Measurements from ENCODE around the gene CDC14B. TPM values are rescaled to one million over a fixed set of nuclear protein-coding genes. Genes with fewer than 3 reads are reported as not detected.
"Not testable (repeated sequence)": the region's sequence is repeated elsewhere in the genome, so short reads cannot be mapped to it uniquely, and the experiment has no call there.

The CDC14B gene
- total and polyA plus RNA-seq, 4 donors = 8.8 to 33.3 (median 11.3) TPM

DNA sequence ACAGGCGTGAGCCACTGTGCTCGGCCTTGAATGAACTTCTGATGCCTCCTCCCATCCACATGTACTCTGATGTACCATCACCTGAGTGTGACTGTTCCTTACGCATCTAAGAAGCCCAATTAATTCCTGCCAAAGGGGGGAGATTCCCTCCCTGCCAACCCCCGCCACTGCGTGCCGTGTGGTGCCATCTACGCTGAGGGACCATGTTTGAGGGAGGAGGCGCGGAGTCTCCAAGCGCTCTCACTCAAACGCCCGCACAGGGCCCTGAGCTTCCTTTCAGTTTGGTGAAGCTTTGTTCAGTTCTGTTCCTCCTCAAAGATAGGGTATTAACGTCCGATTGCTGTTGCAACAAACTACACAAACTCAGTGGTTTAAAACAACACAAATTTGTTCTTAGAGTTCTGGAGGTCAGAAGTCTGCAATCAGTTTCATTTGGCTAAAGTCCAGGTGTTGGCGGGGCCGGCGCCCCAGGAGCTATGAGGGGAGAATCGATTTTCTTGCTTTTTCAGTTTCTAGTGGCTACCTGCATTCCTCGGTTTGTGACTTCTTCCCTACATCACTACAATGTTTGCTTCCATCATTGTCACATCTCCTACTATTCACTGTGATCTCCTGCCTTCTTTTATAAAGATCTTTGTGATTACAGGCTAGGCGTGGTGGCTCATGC, 49.4 kb upstream of the CDC14B start (continued):
- TF ChIP-seq, protein P1, sequence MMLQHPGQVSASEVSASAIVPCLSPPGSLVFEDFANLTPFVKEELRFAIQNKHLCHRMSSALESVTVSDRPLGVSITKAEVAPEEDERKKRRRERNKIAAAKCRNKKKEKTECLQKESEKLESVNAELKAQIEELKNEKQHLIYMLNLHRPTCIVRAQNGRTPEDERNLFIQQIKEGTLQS (IDR thresholded peaks at IDR 0.05) = no peak

DNA sequence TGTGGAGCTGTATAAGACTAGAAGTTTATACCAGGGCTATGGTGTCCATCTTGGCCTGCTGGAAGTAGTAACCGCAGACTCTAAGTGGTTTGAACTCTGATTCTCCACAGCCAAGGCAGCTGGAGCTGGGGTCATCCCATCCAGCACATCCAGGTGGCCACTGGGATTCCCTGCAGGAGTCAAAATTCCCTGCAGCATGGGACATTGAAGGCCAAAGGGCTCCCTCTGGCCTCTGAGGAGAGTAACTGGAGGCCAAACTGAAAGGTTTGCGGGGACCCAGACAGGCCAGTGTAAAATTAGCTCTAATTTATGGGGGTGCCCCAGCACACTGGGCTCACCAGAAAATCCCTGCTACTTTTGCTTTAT, 47.7 kb upstream of the CDC14B start:
- H3K9ac ChIP-seq (ENCODE audit: low read depth in 1 of 2, low read length in 2 of 2) = no peak overlapping the region
- WGBS = 91% methylated on average over 2 of the region's 2 CpGs
- no peak overlapping the region for H3K4me3 ChIP-seq (ENCODE audit: low read depth in 1 of 3, low read length in 3 of 3)
- no peaks in the 10 kb centered on the region for H3K36me3 ChIP-seq (ENCODE audit: control insufficient read depth in 4 of 4, insufficient read depth in 3 of 4, low read depth in 1 of 4, low read length in 3 of 4)
- DNase-seq (ENCODE audit: low spot score) = no peak
- H3K4me1 ChIP-seq (ENCODE audit: control insufficient read depth in 4 of 4, insufficient read depth in 4 of 4, low read length in 3 of 4) = no peaks in the 10 kb centered on the region
- TF ChIP-seq FOXA2 (IDR thresholded peaks at IDR 0.05) = no peak
- TF ChIP-seq, protein P2, sequence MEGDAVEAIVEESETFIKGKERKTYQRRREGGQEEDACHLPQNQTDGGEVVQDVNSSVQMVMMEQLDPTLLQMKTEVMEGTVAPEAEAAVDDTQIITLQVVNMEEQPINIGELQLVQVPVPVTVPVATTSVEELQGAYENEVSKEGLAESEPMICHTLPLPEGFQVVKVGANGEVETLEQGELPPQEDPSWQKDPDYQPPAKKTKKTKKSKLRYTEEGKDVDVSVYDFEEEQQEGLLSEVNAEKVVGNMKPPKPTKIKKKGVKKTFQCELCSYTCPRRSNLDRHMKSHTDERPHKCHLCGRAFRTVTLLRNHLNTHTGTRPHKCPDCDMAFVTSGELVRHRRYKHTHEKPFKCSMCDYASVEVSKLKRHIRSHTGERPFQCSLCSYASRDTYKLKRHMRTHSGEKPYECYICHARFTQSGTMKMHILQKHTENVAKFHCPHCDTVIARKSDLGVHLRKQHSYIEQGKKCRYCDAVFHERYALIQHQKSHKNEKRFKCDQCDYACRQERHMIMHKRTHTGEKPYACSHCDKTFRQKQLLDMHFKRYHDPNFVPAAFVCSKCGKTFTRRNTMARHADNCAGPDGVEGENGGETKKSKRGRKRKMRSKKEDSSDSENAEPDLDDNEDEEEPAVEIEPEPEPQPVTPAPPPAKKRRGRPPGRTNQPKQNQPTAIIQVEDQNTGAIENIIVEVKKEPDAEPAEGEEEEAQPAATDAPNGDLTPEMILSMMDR (IDR thresholded peaks at IDR 0.05; ENCODE audit: low read depth, low read length, missing input control) = no peak
- TF ChIP-seq EGR1 (IDR thresholded peaks at IDR 0.05; ENCODE audit: low read depth in 2 of 2) = no peak
- TF ChIP-seq, protein P1 (IDR thresholded peaks at IDR 0.05) = no peak
- TF ChIP-seq FOXA1 (IDR thresholded peaks at IDR 0.05) = no peak
- H3K27me3 ChIP-seq (ENCODE audit: control insufficient read depth in 4 of 4, insufficient read depth in 4 of 4, low read length in 3 of 4) = no peaks in the 10 kb centered on the region
- no peaks in the 10 kb centered on the region for H3K9me3 ChIP-seq (ENCODE audit: control insufficient read depth in 4 of 4, low read length in 3 of 4)
- no peak overlapping the region for H3K27ac ChIP-seq (ENCODE audit: low read depth in 1 of 2, low read length in 2 of 2)

DNA sequence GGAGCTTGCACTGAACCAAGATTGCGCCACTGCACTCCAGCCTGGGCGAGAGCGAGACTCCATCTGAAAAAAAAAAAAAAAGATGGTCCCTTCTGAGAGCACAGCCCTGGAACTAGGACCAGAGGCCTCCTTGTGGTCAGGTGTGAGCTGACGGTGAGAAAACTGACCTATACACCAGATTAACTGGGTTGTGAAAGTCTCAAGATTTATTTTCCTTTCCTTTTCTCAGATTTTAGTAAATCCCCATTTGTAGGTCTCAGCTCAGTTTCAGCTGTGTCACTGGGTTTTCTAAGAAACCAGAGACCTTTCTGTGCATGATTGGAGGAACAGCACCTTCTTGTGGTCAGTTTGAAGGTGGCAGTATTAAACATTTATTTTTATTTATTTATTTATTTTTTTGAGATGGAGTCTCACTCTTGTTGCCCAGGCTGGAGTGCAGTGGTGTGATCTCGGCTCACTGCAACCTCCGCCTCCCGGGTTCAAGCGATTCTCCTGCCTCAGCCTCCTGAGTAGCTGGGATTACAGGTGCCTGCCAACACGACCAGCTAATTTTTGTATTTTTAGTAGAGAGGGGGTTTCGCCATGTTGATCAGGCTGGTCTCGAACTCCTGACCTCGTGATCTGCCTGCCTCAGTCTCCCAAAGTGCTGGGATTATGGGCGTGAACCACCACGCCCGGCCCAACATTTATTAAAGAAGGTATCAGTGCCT, 47.2 kb upstream of the CDC14B start:
- H3K9me3 ChIP-seq (ENCODE audit: control insufficient read depth in 4 of 4, low read length in 3 of 4); H3K36me3 ChIP-seq (ENCODE audit: control insufficient read depth in 4 of 4, insufficient read depth in 3 of 4, low read depth in 1 of 4, low read length in 3 of 4); H3K27ac ChIP-seq (ENCODE audit: low read depth in 1 of 2, low read length in 2 of 2); H3K4me1 ChIP-seq (ENCODE audit: control insufficient read depth in 4 of 4, insufficient read depth in 4 of 4, low read length in 3 of 4); H3K27me3 ChIP-seq (ENCODE audit: control insufficient read depth in 4 of 4, insufficient read depth in 4 of 4, low read length in 3 of 4); DNase-seq (ENCODE audit: low spot score): not testable (repeated sequence)
- WGBS = 62% methylated on average over 15 of the region's 15 CpGs
- peak overlapping the region in 1 of 2 donors; percentile 43 for H3K9ac ChIP-seq (ENCODE audit: low read depth in 1 of 2, low read length in 2 of 2)
- TF ChIP-seq, protein P2 (IDR thresholded peaks at IDR 0.05; ENCODE audit: low read depth, low read length, missing input control) = peak; percentile 71
- TF ChIP-seq YY1 (IDR thresholded peaks at IDR 0.05) = peak; percentile 22
- TF ChIP-seq RAD21 (IDR thresholded peaks at IDR 0.05) = peak; percentile 84 to 88
- peak overlapping the region in 1 of 3 donors; percentile 16 for H3K4me3 ChIP-seq (ENCODE audit: low read depth in 1 of 3, low read length in 3 of 3)

DNA sequence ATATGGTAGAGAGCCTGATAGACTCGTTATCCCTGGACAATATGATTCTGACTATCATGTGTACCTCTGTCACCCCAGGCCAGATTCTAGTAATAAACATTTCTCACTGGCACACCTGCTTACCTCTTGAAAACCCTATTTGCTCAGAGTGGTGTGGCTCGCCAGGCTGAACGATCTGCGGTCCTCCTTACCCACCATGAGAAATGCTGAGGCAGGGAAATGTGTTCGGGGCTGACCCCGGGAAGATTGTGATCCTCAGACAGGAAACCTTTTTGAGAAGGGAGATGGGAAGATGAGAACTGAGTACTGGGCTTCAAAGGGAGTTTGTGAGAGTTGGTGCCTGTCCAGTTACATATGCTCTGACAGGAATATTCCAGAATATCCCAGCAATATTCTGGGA, 46.1 kb upstream of the CDC14B start:
- Histone ChIP-seq H3K4me1 (ENCODE audit: control insufficient read depth in 4 of 4, insufficient read depth in 4 of 4, low read length in 3 of 4) (no peaks in the 10 kb centered on the region), H3K4me3 (ENCODE audit: low read depth in 1 of 3, low read length in 3 of 3) (no peak overlapping the region), H3K9ac (ENCODE audit: low read depth in 1 of 2, low read length in 2 of 2) (no peak overlapping the region), H3K27ac (ENCODE audit: low read depth in 1 of 2, low read length in 2 of 2) (no peak overlapping the region), H3K27me3 (ENCODE audit: control insufficient read depth in 4 of 4, insufficient read depth in 4 of 4, low read length in 3 of 4) (no peaks in the 10 kb centered on the region), H3K36me3 (ENCODE audit: control insufficient read depth in 4 of 4, insufficient read depth in 3 of 4, low read depth in 1 of 4, low read length in 3 of 4) (no peaks in the 10 kb centered on the region), H3K9me3 (ENCODE audit: control insufficient read depth in 4 of 4, low read length in 3 of 4) (no peaks in the 10 kb centered on the region)
- no peak for DNase-seq (ENCODE audit: low spot score)
- 81% methylated on average over 6 of the region's 6 CpGs for WGBS
- TF ChIP-seq SP1 (IDR thresholded peaks at IDR 0.05) (no peak), GABPA (IDR thresholded peaks at IDR 0.05 in 1 of 2, conservative IDR thresholded peaks at IDR 0.05 in 1 of 2) (no peak), JUND (IDR thresholded peaks at IDR 0.05) (no peak), RXRA (IDR thresholded peaks at IDR 0.05) (no peak), TAF1 (conservative IDR thresholded peaks at IDR 0.05) (no peak)
- TF ChIP-seq, protein P3, sequence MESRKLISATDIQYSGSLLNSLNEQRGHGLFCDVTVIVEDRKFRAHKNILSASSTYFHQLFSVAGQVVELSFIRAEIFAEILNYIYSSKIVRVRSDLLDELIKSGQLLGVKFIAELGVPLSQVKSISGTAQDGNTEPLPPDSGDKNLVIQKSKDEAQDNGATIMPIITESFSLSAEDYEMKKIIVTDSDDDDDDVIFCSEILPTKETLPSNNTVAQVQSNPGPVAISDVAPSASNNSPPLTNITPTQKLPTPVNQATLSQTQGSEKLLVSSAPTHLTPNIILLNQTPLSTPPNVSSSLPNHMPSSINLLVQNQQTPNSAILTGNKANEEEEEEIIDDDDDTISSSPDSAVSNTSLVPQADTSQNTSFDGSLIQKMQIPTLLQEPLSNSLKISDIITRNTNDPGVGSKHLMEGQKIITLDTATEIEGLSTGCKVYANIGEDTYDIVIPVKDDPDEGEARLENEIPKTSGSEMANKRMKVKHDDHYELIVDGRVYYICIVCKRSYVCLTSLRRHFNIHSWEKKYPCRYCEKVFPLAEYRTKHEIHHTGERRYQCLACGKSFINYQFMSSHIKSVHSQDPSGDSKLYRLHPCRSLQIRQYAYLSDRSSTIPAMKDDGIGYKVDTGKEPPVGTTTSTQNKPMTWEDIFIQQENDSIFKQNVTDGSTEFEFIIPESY (IDR thresholded peaks at IDR 0.05) = no peak
- TF ChIP-seq, protein P4, sequence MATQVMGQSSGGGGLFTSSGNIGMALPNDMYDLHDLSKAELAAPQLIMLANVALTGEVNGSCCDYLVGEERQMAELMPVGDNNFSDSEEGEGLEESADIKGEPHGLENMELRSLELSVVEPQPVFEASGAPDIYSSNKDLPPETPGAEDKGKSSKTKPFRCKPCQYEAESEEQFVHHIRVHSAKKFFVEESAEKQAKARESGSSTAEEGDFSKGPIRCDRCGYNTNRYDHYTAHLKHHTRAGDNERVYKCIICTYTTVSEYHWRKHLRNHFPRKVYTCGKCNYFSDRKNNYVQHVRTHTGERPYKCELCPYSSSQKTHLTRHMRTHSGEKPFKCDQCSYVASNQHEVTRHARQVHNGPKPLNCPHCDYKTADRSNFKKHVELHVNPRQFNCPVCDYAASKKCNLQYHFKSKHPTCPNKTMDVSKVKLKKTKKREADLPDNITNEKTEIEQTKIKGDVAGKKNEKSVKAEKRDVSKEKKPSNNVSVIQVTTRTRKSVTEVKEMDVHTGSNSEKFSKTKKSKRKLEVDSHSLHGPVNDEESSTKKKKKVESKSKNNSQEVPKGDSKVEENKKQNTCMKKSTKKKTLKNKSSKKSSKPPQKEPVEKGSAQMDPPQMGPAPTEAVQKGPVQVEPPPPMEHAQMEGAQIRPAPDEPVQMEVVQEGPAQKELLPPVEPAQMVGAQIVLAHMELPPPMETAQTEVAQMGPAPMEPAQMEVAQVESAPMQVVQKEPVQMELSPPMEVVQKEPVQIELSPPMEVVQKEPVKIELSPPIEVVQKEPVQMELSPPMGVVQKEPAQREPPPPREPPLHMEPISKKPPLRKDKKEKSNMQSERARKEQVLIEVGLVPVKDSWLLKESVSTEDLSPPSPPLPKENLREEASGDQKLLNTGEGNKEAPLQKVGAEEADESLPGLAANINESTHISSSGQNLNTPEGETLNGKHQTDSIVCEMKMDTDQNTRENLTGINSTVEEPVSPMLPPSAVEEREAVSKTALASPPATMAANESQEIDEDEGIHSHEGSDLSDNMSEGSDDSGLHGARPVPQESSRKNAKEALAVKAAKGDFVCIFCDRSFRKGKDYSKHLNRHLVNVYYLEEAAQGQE (IDR thresholded peaks at IDR 0.05) = no peak

All from liver (tissue), 9 donors.